GM18861 (cell line): Measurements from ENCODE around the gene TEC.

Source experiments
- ATAC-seq: cut with Tn5 transposase; IDR thresholded peaks from one replicate; pipeline ENCODE4 v1.9.1; 2021; ENCODE audit not compliant: unreplicated experiment

TEC gene

DNA sequence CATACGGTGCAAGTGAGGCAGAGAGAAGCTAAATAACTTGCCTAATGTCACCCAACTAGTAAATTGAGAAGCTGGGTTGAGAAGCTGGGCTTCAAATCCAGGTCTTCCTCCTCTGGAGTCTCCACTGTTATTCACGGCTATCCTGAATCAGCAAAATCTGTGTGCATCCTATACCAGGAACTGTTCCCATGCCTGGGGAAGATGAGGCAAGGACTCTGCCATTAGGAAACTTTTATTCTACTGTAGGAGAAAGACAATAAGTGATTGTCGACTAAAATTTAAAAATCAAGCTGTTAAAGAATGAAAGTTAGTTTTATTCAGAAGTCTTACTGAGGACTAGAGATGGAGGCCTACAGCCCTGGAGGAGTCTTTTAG is 872 bp upstream of the TEC start:
- no peak for ATAC-seq

DNA sequence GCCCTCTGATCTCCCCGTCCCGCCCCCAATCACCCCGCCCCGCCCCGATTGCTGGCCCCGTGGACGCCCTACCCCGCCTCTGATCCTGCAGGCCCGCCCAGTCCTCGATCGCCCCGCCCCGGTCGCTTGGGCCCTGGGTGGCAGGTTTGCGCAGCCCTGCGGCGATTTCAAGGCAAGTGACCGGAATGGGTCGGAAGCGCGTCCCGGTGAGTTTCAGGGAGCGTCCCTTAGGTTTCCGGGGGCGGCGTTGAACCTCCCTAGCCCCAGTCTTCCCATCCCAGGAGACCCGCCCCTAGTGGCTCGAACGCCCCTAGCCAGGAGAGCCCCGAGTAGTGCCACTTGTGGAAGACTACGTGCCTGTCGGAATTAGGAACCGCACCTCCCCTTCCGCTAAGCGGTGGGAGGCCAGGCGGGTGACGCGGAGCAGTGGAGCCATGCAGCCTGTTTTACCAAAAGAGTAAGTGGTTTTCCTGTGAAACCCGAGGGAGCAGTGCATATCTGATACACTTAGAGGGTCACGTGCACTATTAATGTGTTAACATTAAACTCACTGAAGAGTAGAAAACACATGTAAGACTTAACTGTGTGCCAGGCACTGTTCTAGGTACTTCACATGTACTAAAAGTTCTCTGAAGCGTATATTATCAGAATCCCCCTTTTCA is 354 bp upstream of the TEC start:
- peak; percentile 59 for ATAC-seq

DNA sequence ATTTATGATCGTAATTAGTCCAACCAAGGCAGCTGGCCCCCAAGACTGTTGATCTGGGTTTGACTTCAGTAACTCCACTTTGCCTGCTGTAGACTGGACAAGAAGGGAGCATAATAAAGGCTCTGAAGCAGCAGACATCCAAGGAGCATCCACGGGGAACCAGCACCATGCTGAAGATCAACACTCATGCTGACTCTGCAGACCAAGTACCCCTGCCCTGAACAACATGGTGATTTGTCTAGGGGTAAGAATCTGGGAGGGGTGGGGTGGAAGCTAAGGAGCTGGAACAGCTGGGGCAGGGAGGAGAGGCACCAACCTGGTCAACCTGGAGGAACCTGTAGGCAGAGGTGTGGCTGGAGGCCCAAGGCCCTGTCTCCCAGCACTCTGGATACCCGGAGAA is 2.1 kb downstream of the TEC start:
- ATAC-seq: no peak

DNA sequence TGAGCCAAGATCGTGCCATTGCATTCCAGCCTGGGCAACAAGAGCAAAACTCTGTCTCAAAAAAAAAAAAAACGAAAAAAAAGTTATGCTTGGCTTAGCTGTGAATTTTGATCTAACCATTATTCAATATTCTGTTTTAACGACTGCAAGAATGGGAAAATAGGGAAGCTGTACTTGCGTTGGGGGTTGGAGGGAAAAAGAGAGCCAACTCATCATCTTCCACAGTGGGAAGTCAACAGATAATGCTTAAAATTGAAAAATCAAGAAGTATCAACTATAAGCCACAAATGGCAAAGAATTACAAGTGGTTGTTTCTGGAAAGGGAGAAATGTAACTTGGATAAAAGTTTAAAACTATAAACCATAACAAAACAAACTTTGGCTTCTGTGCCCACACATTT is 2.9 kb downstream of the TEC start:
- no peak for ATAC-seq

DNA sequence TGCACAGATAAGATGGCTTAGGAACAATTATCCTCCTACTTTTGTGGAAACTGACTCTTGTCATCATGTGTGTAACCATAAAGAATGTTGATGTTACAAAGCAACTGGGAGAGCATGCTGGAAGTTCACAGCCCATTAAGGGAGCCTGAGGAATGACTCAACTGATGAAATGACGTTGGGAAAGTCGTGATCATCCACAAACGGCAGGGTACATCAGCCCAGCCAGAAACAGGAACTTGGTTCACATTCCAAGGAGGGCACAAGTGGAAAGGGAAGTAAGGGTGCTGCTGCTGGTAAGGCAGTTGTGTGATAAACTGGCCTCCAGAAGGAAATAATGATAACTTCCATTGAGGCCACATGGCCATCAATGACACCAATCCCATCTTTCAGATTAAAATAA is 6.7 kb downstream of the TEC start:
- ATAC-seq: no peak

DNA sequence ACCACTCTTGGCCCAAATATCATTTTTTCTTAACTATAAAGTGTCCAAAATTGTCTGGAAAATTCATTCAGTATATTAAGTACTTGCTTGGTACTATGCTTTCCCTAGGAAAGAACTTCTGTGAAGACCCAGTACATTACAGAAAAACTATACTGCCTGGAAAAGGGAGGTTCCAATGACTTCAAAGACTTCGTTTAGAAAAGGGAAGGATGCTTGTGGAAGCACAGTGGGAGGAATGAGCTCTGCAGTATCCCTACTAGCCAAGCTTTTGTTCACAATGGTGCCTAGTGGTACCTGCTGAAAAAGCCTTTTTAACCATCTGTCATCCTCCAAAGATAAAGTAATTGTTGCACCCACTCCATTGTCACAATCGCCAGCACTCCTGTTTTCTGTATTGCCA is 7.2 kb downstream of the TEC start:
- no peak for ATAC-seq

DNA sequence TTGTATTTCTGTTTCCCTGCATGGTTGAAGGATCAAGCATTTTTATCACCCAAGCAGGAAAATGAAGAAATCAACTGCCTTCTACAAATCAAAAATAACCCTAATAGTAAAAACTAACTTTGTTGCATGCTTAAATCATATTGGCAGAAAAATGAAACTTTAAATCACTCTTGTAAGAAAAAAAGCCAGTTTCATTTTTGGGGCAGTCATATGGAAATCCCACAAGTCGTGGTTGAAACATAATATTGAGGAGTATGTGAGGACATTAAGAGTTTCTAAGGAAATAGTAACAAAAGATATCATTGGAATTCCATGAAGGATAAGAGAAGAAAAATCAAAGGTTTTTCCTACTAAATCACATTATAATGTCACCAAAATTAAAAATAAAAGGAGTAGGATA is 8.4 kb downstream of the TEC start:
- peak; percentile 42 for ATAC-seq

DNA sequence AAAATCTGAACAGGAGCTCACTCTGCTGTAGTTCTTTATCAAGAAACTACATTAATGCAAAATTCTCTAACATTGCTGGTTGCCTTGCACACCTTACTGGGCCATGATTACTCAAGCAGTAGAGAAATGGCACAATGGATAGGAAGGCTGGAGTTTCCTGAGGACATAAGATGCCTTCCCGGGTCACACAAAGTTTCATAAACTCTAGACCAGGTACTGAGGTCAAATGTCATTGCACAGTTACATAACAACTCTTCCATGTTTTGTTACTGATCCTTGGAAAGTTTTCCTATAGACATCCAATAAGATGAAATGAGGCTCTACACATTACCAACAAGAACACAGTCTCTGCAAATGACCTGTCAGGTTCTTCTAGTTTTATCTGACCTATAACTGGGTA is 9.9 kb downstream of the TEC start:
- no peak for ATAC-seq

DNA sequence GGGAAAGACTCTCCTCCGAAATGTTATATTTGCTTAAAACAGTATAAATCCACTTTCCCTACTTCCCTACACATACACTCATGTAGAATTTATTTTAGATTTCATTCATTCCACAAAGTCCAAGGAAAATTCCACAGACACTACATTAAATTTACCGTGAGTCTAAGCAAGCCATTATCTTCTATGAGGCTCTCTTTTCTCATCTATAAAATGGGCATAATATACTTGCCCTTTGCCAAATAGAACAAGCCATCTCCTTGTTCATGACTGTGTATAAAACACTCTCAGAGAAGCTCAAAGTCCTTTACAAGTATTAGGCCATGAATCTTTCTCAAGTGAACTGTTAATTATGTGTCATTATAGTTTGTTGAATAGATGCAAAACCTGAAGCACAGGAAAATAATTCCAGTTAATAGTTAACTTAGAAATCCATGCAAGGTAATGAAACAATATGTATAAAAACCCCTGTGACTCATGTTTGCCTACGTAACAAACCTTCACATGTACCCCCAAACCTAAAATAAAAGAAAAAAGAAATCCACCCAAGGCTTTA is 10.7 kb downstream of the TEC start:
- no peak for ATAC-seq

DNA sequence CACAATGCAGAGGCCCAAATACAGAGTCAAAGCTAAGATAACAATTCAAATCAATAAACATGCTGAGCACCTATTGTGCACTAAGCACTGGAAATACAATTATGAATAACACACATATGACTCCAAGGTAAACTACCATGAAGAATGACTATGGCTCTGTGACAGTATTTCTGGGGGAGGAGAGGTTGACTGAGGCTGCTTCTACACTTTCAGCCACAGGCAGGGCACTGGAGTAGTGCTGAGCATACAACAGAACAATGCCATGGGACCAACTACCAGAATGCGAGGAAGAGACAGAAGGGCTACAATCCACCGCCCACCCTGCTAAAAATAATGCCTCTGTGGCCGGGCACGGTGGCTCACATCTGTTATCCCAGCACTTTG is 13.7 kb downstream of the TEC start:
- no peak for ATAC-seq

DNA sequence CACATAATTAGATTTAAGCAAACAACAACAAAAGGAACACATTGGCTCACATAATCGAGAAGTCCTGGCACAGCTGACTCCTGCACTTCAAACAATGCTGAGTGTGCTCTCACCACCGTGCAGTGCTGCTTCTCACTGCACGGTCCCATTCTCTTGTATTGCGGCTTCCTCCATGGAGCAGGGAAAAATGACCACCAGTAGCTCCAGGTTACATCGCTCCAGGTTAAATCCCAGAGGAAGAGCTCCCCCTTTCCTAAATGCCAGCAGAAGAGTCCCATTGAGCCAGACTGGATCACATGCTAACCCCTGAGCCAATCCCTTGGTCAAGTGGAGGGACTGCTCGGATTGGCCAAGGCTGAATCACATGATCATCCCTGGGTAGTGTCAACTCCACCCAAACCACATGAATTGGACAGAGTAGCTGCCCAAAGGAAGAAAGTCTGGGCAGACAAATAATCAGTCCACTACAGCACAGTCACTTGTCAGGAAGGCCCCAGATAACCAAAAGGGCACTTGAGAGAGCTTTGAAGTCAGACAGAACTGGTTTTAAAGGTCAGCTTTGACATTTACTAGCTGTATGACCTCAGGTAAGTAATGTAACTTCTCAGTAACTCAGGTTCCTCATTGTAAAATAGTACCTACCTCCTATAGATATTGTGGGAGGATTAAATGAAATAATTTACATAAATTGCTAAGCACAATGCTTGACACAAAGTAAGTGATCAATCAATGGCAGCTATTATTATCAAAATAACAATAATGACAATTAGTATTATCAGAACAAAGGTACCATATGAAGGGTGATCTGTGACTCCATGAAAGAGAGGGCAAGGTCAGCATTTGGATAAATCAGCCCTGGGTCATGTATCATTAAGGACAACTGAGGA is 14.3 kb downstream of the TEC start:
- no peak for ATAC-seq

DNA sequence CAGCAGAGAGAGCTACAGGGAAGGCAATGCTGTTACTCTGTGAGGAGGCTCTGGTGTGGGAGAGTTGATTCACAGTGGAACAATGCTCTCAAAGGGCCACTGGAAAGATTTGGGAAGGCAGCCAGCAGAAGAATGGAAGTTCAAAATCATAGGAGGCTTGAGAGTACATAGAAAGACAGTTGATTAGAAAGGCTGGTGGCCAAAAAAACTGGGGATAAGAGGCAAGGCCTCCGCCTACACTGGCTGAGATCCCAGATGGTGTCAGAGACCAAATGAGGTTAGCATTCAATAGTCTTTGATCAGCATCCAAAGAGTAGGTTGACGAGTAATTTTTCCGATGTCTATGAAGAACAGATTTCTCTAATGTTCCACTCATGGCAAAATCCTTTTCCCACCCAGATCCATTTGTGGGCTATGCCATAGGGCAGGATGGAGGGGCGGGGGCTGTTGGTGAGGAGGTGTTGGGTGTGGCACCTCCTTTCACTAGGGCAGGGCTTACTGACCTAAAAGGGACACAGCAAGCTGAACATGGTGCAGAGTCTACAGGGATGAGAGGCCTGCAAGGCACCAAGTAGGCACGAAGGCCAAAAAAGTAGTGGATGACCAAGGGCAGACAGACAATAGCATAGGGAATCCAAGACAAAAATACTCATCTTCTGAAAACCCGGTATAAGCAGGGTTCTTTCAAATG is 15.1 kb downstream of the TEC start:
- ATAC-seq: no peak

DNA sequence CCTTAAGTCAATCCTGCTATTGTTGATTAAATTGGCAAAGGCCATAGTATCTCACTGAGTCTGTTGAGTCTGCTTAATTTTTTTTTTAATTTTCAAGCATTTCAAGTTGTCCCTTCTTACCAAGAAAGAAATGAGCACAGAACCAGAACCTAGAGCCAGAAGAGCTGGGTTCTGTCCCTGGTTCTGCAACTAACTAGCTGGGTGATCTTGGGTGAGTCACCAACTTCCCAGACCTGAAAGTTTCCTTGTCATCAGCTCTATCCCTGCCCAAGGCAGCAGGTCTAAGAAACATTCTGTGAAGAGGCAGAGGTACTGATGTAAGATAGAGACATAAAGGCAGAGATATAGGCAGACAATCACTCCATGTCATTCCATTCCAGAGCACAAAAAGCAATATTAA is 17.3 kb downstream of the TEC start:
- no peak for ATAC-seq

DNA sequence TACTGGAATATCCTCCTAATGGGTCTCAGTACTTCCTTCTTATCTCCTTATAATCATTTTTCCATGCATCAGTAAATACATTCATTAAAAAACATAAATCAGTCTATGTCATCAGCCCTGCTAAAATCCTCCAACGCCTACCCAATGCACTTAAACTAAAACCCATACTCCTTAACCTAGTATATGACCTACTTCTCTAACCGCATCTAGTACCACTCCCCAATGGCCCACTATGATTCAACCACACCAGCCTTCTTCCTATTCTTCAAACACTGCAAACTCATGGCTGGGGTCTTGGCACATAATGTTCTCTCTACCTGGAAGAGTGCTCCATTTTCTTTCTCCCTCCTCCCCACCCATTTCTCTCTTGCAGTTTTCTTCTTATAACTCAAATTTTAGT is 18.7 kb downstream of the TEC start:
- no peak for ATAC-seq

DNA sequence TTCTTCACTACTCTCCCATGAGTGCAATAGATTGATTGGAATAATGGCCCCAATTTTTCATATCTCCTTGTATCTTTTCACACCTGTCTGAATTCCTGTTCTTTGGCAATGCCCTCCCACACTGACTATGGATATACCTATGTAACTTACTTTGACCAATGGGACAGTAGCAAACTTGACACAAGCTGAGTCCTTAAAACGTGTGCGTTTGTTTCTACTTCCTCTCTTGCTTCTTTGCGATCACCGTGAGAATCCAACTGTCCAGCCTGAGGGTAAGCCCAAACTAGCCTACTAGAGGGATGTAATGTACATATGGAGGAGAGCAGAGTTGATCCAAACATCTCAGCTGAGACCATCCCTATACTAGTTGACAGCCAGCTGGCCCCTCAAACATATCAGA is 19.3 kb downstream of the TEC start:
- ATAC-seq: no peak

DNA sequence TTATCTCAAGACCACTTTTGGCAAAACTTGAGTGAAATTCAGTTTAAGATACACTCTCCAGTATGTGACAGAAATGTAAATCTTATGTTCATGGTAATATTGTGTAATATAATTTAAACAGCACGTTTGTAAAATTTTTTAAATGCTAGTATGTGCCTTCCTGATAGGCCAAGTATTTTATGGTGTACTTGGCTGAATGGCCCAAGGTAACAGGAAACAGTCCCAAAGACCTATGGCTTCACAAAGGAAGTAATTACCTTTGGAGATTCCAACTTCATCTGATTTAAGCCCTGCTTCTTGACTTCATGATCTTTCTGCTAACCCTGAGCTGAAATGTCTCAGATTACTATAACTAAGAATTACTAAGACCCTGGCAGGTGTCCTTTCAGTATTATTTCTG is 20.3 kb downstream of the TEC start:
- no peak for ATAC-seq

DNA sequence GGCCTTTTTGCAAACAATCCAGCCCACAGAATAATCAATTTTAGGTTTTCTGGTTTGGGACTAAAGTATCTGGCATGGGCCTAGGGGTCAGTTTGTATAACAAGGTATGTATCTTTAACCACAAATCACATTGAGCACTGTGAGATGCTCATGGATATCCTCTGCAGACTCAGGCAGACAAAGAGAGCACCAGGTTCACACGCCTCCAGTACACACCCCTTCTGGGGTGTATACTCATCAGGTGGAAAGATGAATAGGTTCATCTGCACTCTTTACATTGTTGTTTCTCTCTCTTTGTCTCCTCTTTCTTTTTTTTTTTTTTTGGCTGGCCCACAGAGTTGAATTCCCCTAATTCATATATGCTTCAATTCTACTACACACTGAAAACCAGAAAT is 21.1 kb downstream of the TEC start:
- ATAC-seq: no peak

DNA sequence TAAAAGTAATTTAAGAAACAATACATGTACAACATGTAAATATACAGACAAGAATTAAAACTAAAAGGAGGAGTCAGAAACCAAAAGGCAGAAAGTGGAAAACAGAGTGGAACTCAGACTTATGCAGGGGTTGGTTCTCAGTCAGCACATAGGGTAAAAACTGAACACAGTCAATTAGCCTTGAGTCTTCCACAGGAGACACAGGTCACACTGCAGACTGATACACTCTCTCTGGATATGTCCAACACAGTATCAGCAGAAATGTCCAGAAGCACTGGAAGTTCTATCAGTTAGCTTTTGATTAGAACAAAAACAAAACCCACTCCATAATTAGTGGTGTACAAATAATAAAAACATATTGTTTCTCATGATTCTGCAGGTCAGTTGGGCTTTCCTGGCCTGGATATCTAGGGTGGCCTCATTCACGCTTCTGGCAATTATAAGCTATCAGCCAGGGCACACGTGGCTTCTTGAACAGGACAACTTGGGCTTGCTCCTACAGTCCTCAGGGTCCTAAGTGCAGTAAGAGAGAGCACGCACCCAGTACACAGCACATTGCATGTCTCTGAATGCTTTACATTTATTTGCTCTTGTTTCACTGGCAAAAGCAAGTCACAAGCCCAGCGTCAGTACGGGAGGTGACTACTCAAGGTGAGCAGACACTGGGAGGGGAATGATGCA is 21.6 kb downstream of the TEC start:
- ATAC-seq: no peak

DNA sequence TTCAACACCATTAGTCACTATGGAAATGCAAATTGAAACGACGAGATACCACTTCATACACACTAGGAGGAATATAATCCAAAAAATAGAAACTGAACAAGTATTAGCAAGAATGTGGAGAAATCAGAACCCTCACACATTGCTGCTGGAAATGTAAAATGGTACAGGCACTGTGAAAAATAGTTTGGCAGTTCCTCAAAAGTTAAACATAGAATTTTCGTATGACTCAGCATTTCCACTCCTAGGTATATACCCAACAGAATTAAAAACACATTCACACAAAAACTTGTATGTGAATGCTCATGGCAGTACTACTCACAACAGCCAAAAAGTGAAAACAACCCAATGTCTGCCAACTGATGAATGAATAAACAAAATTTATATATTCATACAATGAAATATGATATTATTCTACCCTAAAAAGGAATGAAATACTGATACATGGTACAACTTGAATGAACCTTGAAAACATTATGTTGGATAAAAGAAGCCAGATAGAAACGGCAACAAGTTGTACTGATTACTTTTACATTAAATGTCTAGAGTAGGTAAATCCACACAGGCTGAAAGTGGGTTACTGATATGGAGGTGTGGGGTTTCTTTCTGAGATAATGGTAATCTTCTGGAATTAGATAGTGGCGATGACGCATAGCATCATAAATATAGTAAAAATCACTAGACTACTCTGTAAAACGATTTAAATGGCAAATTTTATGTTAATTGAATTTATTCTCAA is 22.3 kb downstream of the TEC start:
- peak; percentile 61 for ATAC-seq

DNA sequence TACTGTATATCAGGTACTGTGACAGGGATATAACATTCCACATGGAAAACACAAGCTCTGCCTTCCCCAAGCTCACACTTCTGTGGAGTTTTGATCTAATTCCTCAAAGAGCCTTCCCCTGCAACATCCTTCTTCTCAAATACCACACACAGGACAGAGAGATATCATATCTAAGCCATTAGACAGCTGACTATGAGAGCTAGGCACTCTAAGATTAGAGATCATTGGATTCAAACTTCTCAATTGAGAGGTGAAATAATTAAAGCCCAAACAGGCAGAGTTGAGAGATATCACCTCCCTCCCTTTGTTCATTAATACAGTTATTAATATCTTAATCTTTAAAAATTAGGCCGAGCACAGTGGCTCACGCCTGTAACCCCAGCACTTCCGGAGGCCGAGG is 25.0 kb downstream of the TEC start:
- ATAC-seq: no peak

DNA sequence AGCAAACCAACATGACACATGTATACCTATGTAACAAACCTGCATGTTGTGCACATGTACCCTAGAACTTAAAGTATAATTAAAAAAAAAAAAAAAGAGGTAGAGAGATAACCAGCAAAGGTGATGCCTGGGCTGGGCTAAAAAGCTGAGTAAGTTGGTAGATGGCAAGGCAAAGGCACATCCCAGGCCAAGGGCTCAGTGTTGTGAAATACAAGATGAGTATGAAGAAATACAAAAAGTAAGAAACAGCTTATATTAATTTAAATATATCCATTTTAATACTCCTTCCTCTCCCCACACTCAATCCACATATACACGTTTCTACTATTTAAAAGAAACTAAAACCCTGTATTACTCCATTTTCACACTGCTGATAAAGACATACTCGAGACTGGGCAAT is 25.8 kb downstream of the TEC start:
- no peak for ATAC-seq
